HG02870 (cell line): ENCODE results near the gene GUCA1C.

Experiments used
- ATAC-seq: cut with Tn5 transposase; IDR thresholded peaks from one replicate; pipeline ENCODE4 v1.9.1; 2021; ENCODE audit warnings: mild to moderate bottlenecking, moderate library complexity; ENCODE audit not compliant: unreplicated experiment

GUCA1C gene

GRCh38 chr3:108953700-108954099, at the start of gene GUCA1C:
Gene GUCA1C (minus strand): TSS chr3:108953879. CDS start chr3:108953762, 117 bp downstream.
- no peak for ATAC-seq

GRCh38 chr3:108998436-108998835, 44.8 kb upstream of the GUCA1C start:
- no peak for ATAC-seq

- ATAC-seq, result no peak
Measured at GRCh38 chr3:108985844-108986243, 32.2 kb upstream of the GUCA1C start.

GRCh38 chr3:108983051-108983450, 29.4 kb upstream of the GUCA1C start:
- ATAC-seq, result no peak

- no peak for ATAC-seq
Measured at GRCh38 chr3:108976058-108976457, 22.4 kb upstream of the GUCA1C start.

- ATAC-seq, result no peak
Measured at GRCh38 chr3:108973019-108973418, 19.3 kb upstream of the GUCA1C start.

GRCh38 chr3:108972482-108972881, 18.8 kb upstream of the GUCA1C start:
- no peak for ATAC-seq

GRCh38 chr3:108970561-108970960, 16.9 kb upstream of the GUCA1C start:
- ATAC-seq, result no peak

- ATAC-seq, result no peak
Measured at GRCh38 chr3:108966773-108967172, 13.1 kb upstream of the GUCA1C start.

GRCh38 chr3:108959017-108959416, 5.3 kb upstream of the GUCA1C start:
- ATAC-seq, result no peak

- ATAC-seq, result no peak
Measured at GRCh38 chr3:108953210-108953609, 469 bp downstream of the GUCA1C start.

GRCh38 chr3:108951820-108952501, 1.7 kb downstream of the GUCA1C start:
- no peak for ATAC-seq

GRCh38 chr3:108947855-108948254, 5.8 kb downstream of the GUCA1C start:
- no peak for ATAC-seq

GRCh38 chr3:108946292-108947285, 7.1 kb downstream of the GUCA1C start:
- ATAC-seq, result no peak

GRCh38 chr3:108940568-108941263, 13.0 kb downstream of the GUCA1C start:
- ATAC-seq, result no peak

- ATAC-seq, result no peak
Measured at GRCh38 chr3:108940166-108940565, 13.5 kb downstream of the GUCA1C start.

GRCh38 chr3:108936924-108937689, 16.6 kb downstream of the GUCA1C start:
- no peak for ATAC-seq

- no peak for ATAC-seq
Measured at GRCh38 chr3:108931035-108931434, 22.6 kb downstream of the GUCA1C start.

GRCh38 chr3:108918866-108919265, 34.8 kb downstream of the GUCA1C start:
- ATAC-seq, result no peak

GRCh38 chr3:108914774-108915641, 38.7 kb downstream of the GUCA1C start:
- ATAC-seq, result peak; percentile 96
